BJ (cell line): Measurements from ENCODE around the gene RSPRY1. TPM values are rescaled to one million over a fixed set of nuclear protein-coding genes. Genes with fewer than 3 reads are reported as not detected.
A peak's percentile ranks its signal among the peaks of the same experiment; 100 is the strongest.

Experiments
- CTCF ChIA-PET: fragments of 350-600 bp; formaldehyde crosslinking; extraction: SDS; loops from one replicate; lab custom pipeline; 2021; ENCODE audit warnings: antibody characterized with exemption, inconsistent platforms; lab: Yijun Ruan, JAX
- POLR2A ChIA-PET: fragments of 300-600 bp; sonication (Branson Sonifier 250); formaldehyde crosslinking; extraction: SDS; loops from one replicate; lab custom pipeline; 2021; ENCODE audit warnings: antibody characterized with exemption; lab: Charles Lee
- DNase-seq: peaks from one replicate; pipeline ENCODE4 v3.0.0-alpha.2; 2011; ENCODE audit warnings: low read depth
- H3K27me3 ChIP-seq: 2 replicates; pipeline ENCODE4 v1.6.0; 2011; ENCODE audit warnings: low read length; ENCODE audit not compliant: control insufficient read depth, insufficient read depth
- H3K36me3 ChIP-seq: 2 replicates; pipeline ENCODE4 v1.5.1; 2011; ENCODE audit warnings: low read length; ENCODE audit not compliant: control insufficient read depth, insufficient read depth
- H3K4me3 ChIP-seq: 2 replicates; pipeline ENCODE4 v1.5.1; 2011; ENCODE audit warnings: low read depth, mild to moderate bottlenecking, control low read depth, low read length
- CTCF ChIP-seq: IDR thresholded peaks from 2 replicates; pipeline ENCODE4 v1.5.1; 2011; ENCODE audit warnings: low read depth, mild to moderate bottlenecking, control low read depth, inconsistent platforms, low read length, moderate library complexity; ENCODE audit not compliant: insufficient read depth
- polyA minus RNA-seq: library from RNA; depleted of rRNA, polyadenylated mRNA; stranded (reverse); fragments of >200 nt; gene quantifications from 2 replicates; pipeline ENCODE4 v1.2.3, GENCODE V29; 2011; rRNA and poly(A)+ RNA removed
- polyA plus RNA-seq: library from polyadenylated mRNA; depleted of rRNA; stranded (reverse); fragments of >200 nt; gene quantifications from 2 replicates; pipeline ENCODE4 v1.2.3, GENCODE V29; 2011; rRNA removed

The RSPRY1 gene
- 29.7 and 35.3 TPM in 2 replicates for polyA plus RNA-seq
- 51.8 and 79.4 TPM in 2 replicates for polyA minus RNA-seq

- no peak for TF ChIP-seq CTCF
- POLR2A ChIA-PET = interaction anchor here (0.6 kb wide), 3 partner anchors 24 to 338 kb away, joined by 3 to 6 read pairs (median 5); no protein-coding TSS in a partner anchor
- peak within 1 kb of the TSS; percentile 83 for H3K4me3 ChIP-seq
Observed at GRCh38 chr16:57185945-57186871, at the start of gene RSPRY1, which contains the start of gene PSME3IP1. RSPRY1 (plus strand) TSS chr16:57186329; CDS start chr16:57204659, 18,330 bp downstream. PSME3IP1 (minus strand) TSS chr16:57186039; CDS start chr16:57173854, 12,185 bp downstream.

DNA sequence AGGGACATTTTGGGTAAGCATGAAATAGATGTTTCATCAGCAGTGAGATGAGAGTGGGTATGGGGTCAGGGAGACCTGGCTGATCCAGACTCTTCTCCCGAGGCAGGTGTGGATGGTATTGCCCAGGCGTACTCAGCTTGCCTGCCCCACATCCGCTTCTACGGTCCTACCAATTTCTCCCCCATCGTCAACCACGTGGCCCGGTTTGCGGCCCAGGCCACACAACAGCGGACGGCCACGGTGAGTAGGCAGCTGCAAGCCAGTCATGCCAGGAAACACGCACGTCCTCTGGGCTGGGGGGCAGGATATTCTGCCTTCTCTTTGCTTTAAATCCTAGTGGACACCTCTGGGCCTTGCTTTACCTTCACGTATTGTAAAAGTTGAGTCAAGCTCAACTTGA lies 49.1 kb upstream of the RSPRY1 start:
- no peak overlapping the region for H3K4me3 ChIP-seq
- no peak for TF ChIP-seq CTCF
- H3K36me3 ChIP-seq = peaks cover 1% of the 10 kb centered on the region; the same call in 1 of the 2 replicates
- ChIA-PET CTCF (interaction anchor here (0.6 kb wide), 1 partner anchor 35 kb away, joined by 3 read pairs; no protein-coding TSS in a partner anchor), POLR2A (interaction anchor here (0.6 kb wide), 1 partner anchor 189 kb away, joined by 4 read pairs; no protein-coding TSS in a partner anchor)
- DNase-seq = no peak
- no peaks in the 10 kb centered on the region for H3K27me3 ChIP-seq

More at GRCh38 chr16:57185945-57186871, at the start of gene RSPRY1, which contains the start of gene PSME3IP1:
- no peaks in the 10 kb centered on the region for H3K27me3 ChIP-seq
- peak; percentile 99 for DNase-seq
- no peaks in the 10 kb centered on the region; the same call in 1 of the 2 replicates for H3K36me3 ChIP-seq
- CTCF ChIA-PET = interaction anchor here (0.7 to 1.5 kb wide), 5 partner anchors 16 to 334 kb away, joined by 3 read pairs; no protein-coding TSS in a partner anchor

GRCh38 chr16:57137566-57138273 lies 48.4 kb upstream of the RSPRY1 start:
- Histone ChIP-seq H3K36me3 (peaks cover 1% of the 10 kb centered on the region; the same call in 1 of the 2 replicates), H3K4me3 (no peak overlapping the region), H3K27me3 (no peaks in the 10 kb centered on the region)
- no peak for DNase-seq
- TF ChIP-seq CTCF = no peak
- ChIA-PET POLR2A (no interaction called here), CTCF (interaction anchor here (0.6 kb wide), 2 partner anchors 36 to 336 kb away, joined by 3 read pairs; no protein-coding TSS in a partner anchor)

DNA sequence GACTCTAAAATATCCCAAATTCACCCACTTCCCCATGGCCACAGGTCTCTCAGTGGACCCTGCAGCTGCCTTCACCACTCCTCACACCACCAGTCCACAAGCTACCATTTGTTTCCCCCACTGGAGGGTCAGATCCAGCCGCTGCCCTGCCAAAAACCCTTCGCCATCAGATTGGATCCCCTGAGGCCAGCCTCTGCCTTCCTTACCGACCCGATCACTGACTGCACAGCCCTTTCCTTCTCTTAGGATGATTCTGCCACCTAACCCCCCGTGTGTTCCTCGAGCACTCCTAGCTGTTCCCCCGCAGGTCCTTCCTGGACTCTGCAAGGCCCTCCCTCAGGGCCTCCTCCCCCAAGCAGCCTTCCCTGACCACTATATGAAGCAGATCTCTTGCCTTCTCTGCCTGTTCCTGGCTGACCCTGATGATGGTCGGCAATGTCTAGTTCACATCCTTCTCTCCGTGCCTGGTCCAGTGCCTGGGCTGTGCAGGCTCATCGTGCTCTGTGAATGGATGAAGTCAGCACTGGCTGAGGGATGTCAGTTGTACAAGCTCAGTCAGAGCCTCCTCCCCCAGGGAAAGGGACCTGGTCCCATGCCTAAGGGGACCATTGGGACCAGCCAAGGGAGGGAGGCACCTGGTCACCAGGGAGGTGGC lies 47.7 kb upstream of the RSPRY1 start:
- CTCF ChIA-PET = interaction anchor here (0.6 kb wide), 1 partner anchor 337 kb away, joined by 3 read pairs; no protein-coding TSS in a partner anchor
- POLR2A ChIA-PET = no interaction called here
- no peak for DNase-seq

More for the DNA sequence above, 47.7 kb upstream of the RSPRY1 start:
- no peak for TF ChIP-seq CTCF
- Histone ChIP-seq H3K4me3 (no peak overlapping the region), H3K36me3 (peaks cover 1% of the 10 kb centered on the region), H3K27me3 (no peaks in the 10 kb centered on the region)
